ENCODE results near the gene RBM23.
A peak's percentile ranks its signal among the peaks of the same experiment; 100 is the strongest.

The RBM23 gene

DNA sequence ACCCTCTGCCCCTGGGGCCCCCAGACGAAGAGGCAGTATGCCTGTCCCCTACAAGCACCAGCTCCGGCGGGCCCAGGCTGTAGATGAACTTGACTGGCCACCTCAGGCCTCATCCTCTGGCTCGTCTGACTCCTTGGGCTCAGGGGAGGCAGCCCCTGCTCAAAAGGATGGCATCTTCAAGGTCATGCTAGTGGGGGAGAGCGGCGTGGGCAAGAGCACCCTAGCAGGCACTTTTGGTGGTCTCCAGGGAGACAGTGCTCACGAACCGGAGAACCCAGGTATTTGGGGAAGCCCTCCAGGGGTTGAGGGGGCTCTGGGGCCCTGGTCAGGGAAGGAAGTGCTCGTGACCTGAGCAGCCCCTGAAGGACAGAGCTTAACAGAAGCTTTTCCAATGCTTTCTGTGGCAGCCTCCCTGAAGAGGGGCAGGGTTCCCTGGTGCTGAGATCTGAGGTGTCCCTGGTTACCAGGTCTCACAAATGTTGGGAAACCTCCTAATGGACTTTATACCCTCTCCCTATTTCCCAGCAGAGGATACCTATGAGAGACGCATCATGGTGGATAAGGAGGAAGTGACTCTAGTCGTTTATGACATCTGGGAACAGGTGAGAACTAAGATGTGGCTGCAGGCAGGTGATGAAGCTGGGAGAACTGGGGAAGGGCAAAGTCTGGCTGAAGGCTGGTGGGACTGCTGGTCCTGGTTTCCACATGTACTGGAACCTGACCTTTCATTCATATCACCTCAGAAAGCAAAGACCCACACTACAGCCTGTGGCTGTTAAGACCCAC, 34.0 kb downstream of the RBM23 start:
- no peak for DNase-seq

DNA sequence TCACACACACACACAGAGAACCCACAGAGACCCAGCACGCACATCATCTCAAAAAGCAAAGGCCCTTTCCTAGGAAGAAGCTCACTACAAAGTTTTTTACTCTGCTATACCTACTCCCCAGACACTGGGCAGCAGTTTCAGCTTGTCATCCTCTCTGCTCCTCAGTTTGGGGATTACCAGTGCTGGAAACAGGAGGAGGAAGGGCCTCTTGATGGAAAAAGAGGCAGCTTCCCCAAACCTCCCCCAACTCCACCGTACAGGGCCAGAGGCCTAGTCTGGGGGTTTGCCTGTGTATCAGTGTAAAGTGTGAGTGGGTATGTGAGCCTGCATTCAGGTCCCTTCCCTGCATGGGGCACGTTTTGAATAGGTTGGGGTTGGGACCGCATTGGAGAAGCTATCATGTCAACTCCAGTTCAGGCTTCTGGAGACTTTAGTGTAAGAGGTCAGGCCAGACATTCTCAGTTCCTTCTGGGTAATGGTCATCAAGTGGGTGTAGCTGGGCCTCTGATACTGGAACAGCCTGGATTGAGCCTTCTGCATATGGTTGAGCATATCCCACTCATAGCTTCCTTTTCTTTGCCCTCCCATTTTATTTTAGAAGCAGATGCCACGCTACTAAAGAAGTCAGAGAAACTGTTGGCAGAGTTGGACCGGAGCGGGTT, 34.7 kb downstream of the RBM23 start:
- no peak for DNase-seq

DNA sequence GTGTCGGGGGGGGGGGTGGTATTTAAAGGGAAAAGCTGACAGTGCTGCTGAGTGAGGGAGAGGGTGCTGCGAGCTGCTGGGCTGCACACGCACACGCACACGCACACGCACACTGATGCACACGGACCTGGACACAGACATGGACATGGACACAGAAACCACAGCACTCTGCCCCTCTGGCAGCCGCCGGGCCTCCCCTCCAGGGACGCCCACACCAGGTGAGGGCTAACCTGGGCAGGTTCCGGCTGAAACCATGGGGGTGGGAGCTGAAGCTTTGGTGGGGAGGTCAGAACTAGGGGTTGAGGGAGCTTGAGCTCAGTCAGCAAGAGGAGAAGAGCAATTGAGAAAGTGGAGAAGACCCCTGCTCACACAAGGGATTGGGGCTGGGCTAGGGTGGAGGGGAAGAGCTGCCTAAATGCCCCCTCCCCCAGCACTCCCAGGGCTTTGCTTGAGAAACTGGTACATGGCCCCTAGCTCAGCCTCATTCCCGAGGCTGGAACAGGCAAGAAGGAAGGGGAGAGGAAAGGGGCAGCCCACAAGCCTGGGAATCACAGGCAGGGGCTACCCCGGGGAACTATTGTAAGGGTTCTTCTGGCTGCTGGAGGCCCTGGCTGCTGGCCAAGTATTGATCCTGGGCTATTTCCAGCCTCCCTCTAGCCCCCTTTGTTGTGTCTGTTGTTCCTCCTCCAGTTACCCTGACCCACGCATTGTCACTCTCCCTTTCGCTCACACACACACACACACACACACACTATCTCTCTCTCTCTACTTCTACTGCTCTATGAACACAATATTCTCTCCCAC, 35.6 kb downstream of the RBM23 start, which contains the start of gene REM2:
Gene REM2, plus strand, starts transcription at position 50 of the 804 bp plus-strand sequence. Its CDS starts 66 bp downstream, at position 116.
- no peak for DNase-seq

DNA sequence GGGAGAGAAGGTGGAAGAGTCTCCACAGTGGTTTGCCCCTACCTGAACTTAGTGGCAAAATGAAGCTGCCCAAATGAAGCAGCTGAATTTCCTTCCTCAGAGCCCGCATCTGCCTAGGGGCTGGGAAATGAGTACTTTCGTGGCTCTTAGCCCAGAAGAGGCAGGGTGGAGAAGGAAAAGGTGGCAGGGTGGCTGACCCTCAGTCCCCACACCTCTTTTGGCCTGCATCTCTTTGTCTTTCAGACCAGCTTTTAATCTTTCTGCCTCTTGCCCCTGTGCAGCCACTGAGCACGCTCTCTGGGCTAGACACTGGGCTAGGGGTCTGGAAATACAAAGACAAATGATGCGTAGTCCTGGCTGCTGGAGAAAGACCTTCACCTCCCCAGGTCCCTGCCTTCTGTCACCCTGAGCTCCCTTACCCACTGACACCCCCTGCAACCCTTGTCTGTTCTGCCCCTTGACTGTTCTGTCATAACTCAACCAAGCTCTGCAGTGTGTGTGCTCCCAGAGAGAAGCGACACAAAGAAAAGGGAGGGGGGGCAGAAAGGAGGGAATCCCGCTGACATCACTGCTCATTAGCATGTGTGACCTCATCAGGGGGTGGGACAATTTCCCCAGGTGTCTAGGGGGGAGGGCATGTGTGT, 36.3 kb downstream of the RBM23 start:
- DNase-seq, result peak; percentile 62

DNA sequence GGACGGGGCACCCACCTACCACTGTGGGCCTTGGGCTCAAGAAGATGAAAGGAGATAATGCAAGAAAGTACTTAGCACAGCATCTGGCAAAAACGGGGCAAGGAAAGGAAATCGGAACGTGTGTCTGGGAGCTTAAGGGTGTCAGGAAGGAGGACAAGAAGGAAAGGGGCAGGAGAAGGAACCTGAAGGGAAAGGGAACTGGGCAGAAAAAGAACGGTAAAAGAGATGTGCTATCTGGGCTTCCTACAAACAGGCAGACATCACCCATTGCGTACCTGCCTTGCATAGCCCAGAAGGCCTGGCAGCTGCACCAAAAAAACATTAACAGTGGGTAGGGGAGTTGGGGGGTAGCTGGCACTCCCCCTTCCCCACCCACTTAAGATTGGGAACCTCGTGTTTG, 36.9 kb downstream of the RBM23 start:
- no peak for DNase-seq

DNA sequence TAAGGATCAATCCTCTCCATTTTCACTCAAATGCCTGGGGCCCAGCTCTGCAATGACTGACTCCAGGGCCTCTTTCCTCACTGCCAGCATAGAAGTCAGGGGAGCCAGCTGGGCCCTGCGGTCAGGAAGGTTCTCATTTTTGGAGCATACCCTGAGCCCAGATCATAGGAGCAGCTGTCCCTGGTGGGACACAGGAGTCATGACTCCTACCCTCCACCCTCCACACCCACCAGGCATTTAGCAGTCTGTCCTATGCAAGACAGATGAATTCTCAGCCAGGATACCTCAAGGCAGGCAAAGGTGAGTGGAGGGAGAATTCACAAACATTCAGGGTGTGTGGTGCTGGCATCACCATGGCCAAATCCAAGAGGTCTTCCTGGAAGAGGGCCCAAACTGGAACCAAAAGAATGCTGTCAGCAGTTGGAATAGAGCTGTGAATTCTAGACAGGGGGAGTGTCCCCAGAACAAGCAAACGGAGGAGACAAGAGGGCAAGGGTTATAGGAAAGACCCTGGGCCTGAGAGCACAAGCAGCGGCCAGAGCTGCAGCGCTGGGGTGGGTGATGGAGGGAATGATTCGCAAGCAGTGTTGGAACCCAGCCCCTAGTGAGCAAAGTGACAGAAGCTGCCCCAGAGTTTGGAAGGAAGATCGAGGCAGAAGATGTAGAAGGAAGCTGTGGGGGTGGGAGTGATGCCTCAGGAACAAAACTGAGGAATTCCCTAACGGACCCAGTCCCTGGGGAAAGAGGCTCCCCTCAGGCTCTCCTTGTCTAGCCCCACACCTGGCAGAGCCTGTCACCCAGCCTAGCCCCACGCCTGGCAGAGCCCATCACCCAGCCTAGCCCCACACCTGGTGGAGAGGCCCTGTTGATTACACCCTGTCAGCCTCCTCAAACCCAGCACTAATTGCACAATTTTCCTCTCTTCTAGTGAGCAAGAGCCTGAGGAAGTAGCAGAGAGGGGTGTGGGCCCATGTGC, 40.4 kb downstream of the RBM23 start:
- DNase-seq, result no peak

DNA sequence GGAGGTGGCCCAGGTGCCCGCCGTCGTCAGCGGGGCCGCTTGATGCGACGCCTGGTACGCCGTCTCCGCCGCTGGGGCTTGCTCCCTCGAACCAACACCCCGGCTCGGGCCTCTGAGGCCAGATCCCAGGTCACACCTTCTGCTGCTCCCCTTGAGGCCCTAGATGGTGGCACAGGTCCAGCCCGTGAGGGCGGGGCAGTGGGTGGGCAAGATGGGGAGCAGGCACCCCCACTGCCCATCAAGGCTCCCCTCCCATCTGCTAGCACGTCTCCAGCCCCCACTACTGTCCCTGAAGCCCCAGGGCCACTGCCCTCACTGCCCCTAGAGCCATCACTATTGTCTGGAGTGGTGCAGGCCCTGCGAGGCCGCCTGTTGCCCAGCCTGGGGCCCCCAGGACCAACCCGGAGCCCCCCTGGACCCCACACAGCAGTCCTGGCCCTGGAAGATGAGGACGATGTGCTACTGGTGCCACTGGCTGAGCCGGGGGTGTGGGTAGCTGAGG, 41.9 kb downstream of the RBM23 start:
- DNase-seq, result no peak

DNA sequence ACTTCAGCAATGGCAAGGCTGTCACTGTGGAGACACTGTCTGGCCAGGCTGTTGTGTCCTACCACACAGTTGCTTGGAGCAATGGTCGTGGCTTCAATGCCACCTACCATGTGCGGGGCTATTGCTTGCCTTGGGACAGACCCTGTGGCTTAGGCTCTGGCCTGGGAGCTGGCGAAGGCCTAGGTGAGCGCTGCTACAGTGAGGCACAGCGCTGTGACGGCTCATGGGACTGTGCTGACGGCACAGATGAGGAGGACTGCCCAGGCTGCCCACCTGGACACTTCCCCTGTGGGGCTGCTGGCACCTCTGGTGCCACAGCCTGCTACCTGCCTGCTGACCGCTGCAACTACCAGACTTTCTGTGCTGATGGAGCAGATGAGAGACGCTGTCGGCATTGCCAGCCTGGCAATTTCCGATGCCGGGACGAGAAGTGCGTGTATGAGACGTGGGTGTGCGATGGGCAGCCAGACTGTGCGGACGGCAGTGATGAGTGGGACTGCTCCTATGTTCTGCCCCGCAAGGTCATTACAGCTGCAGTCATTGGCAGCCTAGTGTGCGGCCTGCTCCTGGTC, 43.1 kb downstream of the RBM23 start:
- no peak for DNase-seq

DNA sequence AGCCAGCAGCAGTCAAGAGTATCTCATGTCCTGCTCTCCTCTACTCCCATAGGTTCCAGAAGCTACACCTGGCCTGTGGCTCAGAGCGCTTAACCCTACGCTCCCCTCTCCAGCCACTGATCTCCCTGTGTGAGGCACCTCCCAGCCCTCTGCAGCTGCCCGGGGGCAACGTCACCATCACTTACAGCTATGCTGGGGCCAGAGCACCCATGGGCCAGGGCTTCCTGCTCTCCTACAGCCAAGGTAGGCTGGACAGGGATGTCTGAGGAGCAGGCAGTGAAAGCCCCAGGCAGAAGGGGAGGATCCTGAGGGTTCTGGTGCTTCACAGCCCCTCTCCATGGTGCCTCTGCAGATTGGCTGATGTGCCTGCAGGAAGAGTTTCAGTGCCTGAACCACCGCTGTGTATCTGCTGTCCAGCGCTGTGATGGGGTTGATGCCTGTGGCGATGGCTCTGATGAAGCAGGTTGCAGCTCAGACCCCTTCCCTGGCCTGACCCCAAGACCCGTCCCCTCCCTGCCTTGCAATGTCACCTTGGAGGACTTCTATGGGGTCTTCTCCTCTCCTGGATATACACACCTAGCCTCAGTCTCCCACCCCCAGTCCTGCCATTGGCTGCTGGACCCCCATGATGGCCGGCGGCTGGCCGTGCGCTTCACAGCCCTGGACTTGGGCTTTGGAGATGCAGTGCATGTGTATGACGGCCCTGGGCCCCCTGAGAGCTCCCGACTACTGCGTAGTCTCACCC, 43.8 kb downstream of the RBM23 start:
- no peak for DNase-seq

DNA sequence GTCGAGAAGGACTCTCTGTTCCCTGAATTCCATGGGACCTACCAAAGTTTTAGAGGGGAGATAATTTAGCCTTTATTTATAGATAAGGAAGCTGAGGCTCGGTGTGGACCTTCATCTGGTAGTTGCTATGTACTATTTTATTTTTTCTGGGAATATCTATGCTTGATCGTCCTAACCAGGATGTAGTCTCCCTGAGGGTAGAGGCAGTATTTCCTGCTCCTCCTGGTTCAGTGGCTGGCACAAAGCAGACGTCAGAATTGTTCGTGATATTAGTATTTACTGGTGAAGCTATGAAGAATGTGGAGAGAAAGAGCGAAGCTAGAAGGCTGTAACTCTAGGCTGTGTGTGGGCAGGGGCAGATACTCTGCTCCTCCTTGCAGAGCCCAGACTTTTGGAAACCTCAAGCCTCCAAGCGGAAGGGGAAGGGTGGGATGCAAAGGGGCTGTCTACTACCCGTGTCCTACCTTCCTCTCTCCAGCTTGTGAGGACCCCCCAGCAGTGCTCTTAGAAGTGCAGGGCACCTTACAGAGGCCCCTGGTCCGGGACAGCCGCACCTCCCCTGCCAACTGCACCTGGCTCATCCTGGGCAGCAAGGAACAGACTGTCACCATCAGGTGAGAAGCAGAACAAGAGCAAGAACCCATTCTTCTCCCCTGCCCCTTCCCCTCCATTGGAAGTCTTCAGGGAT, 46.0 kb downstream of the RBM23 start:
- DNase-seq, result no peak

DNA sequence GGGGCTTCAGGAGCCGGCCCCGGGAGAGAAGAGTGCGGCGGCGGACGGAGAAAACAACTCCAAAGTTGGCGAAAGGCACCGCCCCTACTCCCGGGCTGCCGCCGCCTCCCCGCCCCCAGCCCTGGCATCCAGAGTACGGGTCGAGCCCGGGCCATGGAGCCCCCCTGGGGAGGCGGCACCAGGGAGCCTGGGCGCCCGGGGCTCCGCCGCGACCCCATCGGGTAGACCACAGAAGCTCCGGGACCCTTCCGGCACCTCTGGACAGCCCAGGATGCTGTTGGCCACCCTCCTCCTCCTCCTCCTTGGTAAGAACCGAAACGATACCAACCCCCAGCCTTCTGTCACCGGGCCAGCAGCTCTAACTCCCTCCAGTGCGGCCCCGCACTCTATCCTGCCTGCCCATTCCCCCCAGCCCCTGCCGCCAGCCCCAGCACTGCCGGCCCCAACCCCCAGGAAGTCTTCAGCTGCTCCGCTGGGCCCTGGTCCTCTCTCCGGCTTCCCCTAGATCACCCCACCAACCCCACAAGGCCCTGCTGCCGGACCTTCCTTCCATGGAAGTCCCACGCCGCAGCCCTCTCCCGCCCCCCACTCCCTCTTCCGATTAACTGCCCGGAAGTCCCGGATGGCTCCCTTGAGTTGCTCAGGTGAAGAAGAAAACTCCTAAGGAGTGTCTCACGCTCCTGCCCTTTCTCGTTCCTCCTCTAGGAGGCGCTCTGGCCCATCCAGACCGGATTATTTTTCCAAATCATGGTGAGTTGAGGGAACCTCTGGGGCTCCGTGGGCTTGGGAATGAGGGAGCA, 46.7 kb downstream of the RBM23 start:
- DNase-seq, result peak; percentile 73 to 80

DNA sequence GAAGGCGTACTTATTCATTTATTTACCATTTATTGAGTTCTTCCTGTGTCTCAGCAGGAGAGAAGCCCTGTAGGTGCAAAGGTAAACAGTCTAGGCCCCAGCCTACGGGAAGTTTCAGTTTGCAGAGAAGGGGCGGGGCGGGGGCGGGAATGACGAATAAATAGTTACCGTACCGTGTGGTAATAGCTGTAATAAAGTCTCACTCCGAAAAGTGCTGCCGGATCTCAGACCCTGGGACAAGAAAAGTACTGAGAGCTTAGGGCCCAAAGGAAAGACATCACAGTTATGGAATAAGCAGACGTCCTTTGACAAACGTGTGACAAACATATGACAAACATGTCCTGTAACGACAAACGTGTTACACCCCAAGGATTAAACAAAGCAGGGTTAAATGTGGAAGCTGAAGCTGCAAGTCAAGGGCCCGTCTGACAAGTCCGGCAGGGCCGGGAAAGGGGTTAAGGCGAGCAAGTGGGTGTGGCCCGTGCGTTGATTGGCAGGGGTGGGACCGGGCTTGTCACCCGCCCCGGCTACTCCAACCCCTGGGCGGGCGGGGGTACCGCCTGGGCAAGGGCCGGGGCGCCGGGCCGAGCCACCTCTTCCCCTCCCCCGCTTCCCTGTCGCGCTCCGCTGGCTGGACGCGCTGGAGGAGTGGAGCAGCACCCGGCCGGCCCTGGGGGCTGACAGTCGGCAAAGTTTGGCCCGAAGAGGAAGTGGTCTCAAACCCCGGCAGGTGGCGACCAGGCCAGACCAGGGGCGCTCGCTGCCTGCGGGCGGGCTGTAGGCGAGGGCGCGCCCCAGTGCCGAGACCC, 47.5 kb downstream of the RBM23 start, which contains the start of gene LRP10:
Gene LRP10, plus strand, starts transcription at position 517 of the 809 bp plus-strand sequence. CDS start 564 bp downstream, outside the sequence.
- peak; percentile 84 for DNase-seq

DNA sequence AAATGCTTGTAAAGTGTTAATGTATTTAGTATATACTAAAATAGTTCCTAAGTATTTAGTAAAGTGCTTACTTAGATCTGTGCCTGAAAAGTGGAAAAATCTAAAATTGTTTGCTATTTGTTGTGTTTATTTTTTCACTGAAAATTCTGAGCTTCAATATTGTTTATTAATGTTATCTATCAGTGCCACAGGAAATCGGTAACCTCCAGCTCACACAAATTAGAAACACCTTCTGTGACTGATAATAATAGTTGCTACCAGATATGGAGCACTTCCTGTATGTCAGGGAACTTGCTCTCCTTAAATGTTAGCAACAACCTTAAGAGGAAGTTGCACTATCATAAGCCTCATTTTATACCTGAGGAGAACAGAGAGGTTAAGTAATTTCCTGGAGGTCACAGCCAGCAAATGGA, 48.1 kb downstream of the RBM23 start:
- peak in 1 of 2 donors; percentile 89 for DNase-seq

DNA sequence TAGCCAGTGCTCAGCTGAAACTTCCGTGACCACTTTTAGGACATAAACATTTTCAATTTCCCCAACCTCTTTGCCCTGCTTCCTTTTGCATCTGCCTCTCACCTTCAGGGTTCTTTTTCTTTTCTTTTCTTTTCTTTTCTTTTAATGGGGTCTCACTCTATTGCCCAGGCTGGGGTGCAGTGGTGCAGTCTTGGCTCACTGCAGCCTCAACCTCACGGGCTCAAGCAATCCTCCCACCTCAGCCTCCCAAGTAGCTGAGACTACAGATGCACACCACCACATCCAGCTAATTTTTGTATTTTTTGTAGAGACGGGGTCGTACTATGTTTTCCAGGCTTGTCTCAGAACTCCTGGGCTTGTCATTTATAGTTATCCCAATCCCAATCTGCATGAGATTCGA, 52.1 kb downstream of the RBM23 start:
- DNase-seq, result no peak

DNA sequence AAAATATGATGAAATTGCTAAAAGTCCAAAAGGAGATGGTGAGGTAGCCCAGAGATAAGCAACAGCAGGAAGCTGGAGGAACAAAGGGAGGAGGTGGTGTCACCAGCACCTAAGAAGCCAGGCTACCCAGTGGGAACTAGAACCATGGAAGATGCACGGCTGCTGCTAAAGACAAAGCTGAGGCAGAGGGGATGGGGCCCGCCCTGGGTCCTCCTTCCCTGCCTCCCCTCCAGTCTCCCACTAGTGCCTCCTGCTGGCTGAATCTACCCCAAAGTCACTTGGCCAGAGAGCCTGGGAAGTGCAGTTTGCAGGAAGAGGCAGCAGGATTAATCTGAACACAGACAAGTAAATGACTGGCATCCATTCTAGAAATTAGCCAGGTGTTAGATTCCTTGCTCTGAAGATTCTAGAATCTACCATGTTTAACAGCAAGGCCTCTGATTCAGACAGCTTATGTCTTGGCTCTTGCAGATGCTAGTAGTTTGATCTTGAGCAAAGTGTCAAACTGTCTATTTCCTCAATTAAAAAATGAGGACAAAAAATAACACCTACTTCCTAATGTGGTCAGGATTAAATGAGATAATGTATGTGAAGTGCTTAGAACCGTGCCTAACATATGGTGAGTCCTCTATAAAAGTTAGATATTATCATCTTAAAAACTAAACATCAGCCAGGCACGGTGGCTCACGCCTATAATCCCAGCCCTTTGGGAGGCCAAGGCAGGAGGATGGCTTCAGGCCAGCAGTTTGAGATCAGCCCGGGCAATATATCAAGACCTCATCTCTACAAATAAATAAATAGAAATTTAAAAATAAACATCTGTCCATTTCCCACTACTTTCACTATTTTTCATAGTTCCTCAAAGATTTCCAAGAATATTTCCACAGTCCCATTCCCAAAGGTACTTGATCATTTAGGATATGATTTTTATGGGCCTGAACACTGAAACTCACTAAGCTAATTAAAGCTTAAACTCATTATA, 53.2 kb downstream of the RBM23 start:
- DNase-seq, result no peak

DNA sequence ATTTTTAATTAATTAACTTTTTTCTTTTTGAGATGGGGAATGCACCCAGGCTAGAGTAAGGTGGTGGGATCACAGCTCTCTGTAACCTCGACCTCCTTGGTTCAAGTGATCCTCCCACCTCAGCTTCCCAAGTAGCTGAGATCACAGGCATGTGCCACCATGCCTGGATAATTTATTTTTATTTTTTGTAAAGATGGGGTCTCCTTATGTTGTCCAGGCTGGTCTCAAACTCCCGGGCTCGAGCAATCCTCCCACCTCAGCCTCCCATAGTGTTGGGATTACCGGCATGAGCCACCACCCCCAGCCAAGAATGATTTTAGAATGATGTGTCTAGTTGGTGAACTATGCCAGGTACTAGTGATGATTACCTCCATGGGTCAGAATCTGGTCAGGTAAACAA, 54.0 kb downstream of the RBM23 start:
- no peak for DNase-seq

DNA sequence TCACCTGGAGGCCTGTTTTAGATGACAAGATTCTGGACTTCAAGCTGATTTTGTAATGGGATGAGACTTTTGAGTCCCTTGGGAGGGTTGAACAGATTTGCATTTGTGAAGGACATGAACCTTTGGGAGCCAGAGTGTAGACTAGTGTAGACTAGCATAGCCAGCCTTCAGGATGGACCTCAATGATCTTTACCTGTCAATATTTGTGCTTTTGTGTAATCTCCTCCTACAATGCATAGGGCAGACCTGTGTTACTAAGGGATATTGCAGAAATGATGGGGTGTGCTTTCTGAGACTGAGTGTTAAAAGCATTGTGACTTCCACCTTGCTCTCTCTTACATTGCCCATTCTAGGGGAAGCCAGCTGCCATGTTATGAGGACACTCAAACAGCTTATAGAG, 57.3 kb downstream of the RBM23 start:
- no peak for DNase-seq

Data from CD4-positive, alpha-beta T cell treated with Interleukin-4 for 1 hour (primary cell).